Activated CD8-positive, alpha-beta memory T cell treated with anti-CD3 and anti-CD28 coated beads for 48 hours (primary cell): ENCODE data around the gene CDY2B.
"Not testable (repeated sequence)": the region's sequence is repeated elsewhere in the genome, so short reads cannot be mapped to it uniquely, and the experiment has no call there.

Experiments
- DNase-seq, 3 experiments: peaks; one replicate each; pipeline ENCODE4 v3.0.0-alpha.2; 2020; ENCODE audit warnings: low read depth in 2 of 3, low spot score in 2 of 3

Gene CDY2B

GRCh38 chrY:17880120-17880519 lies at the start of gene CDY2B:
TSS of gene CDY2B (minus strand) at chrY:17880220. CDS start at chrY:17879892, 328 bp downstream.
- DNase-seq: not testable (repeated sequence)

GRCh38 chrY:17908009-17908408 lies 28.0 kb upstream of the CDY2B start:
- DNase-seq: not testable (repeated sequence)

- DNase-seq: not testable (repeated sequence)
These were observed 27.3 kb upstream of the CDY2B start for GRCh38 chrY:17907351-17907750.

GRCh38 chrY:17881697-17882096 lies 1.7 kb upstream of the CDY2B start:
- not testable (repeated sequence) for DNase-seq

- not testable (repeated sequence) for DNase-seq
These were observed 3.3 kb downstream of the CDY2B start for GRCh38 chrY:17876767-17877166.

- not testable (repeated sequence) for DNase-seq
These were observed 4.6 kb downstream of the CDY2B start for GRCh38 chrY:17875401-17875800.

GRCh38 chrY:17871194-17871903 lies 8.7 kb downstream of the CDY2B start:
- not testable (repeated sequence) for DNase-seq

- not testable (repeated sequence) for DNase-seq
These were observed 9.3 kb downstream of the CDY2B start for GRCh38 chrY:17870737-17871136.

- DNase-seq: not testable (repeated sequence)
These were observed 12.2 kb downstream of the CDY2B start for GRCh38 chrY:17867850-17868249.

GRCh38 chrY:17860634-17861033 lies 19.4 kb downstream of the CDY2B start:
- not testable (repeated sequence) for DNase-seq

GRCh38 chrY:17856963-17857848 lies 22.8 kb downstream of the CDY2B start:
- DNase-seq: not testable (repeated sequence)

- DNase-seq: not testable (repeated sequence)
These were observed 23.5 kb downstream of the CDY2B start for GRCh38 chrY:17856508-17856907.

GRCh38 chrY:17849131-17849530 lies 30.9 kb downstream of the CDY2B start:
- not testable (repeated sequence) for DNase-seq

GRCh38 chrY:17832149-17832548 lies 47.9 kb downstream of the CDY2B start:
- DNase-seq: not testable (repeated sequence)
